ENCODE data around the gene PARP4.
A peak's percentile ranks its signal among the peaks of the same experiment; 100 is the strongest.
"Not testable (repeated sequence)": the region's sequence is repeated elsewhere in the genome, so short reads cannot be mapped to it uniquely, and the experiment has no call there.

PARP4 gene

GRCh38 chr13:24529478-24529877 is 16.9 kb upstream of the PARP4 start:
- no peak overlapping the region for H3K9ac ChIP-seq (ENCODE audit: low read depth in 1 of 2, low read length in 2 of 2)
- H3K4me1 ChIP-seq (ENCODE audit: control insufficient read depth in 1 of 2, insufficient read depth in 2 of 2, low read length in 2 of 2): no peaks in the 10 kb centered on the region
- no peaks in the 10 kb centered on the region for H3K36me3 ChIP-seq (ENCODE audit: control insufficient read depth in 1 of 2, insufficient read depth in 2 of 2, low read length in 2 of 2)
- no peak overlapping the region for H3K4me3 ChIP-seq (ENCODE audit: low read depth in 1 of 2, low read length in 2 of 2)
- peaks cover 0 to 3% of the 10 kb centered on the region in 2 donors for H3K27me3 ChIP-seq (ENCODE audit: control insufficient read depth in 1 of 2, insufficient read depth in 2 of 2, low read length in 2 of 2)
- H3K27ac ChIP-seq (ENCODE audit: low read depth, low read length): no peak overlapping the region
- H3K9me3 ChIP-seq (ENCODE audit: control insufficient read depth in 1 of 2, low read length in 2 of 2): no peaks in the 10 kb centered on the region

- Histone ChIP-seq H3K27ac (ENCODE audit: low read depth, low read length) (no peak overlapping the region), H3K9me3 (ENCODE audit: control insufficient read depth in 1 of 2, low read length in 2 of 2) (no peaks in the 10 kb centered on the region), H3K9ac (ENCODE audit: low read depth in 1 of 2, low read length in 2 of 2) (no peak overlapping the region), H3K4me3 (ENCODE audit: low read depth in 1 of 2, low read length in 2 of 2) (no peak overlapping the region), H3K27me3 (ENCODE audit: control insufficient read depth in 1 of 2, insufficient read depth in 2 of 2, low read length in 2 of 2) (peaks cover 0 to 3% of the 10 kb centered on the region in 2 donors), H3K36me3 (ENCODE audit: control insufficient read depth in 1 of 2, insufficient read depth in 2 of 2, low read length in 2 of 2) (no peaks in the 10 kb centered on the region), H3K4me1 (ENCODE audit: control insufficient read depth in 1 of 2, insufficient read depth in 2 of 2, low read length in 2 of 2) (no peaks in the 10 kb centered on the region)
Observed at GRCh38 chr13:24528816-24529398, 16.3 kb upstream of the PARP4 start.

GRCh38 chr13:24527266-24527775 is 14.7 kb upstream of the PARP4 start:
- no peak overlapping the region for H3K4me3 ChIP-seq (ENCODE audit: low read depth in 1 of 2, low read length in 2 of 2)
- H3K4me1 ChIP-seq (ENCODE audit: control insufficient read depth in 1 of 2, insufficient read depth in 2 of 2, low read length in 2 of 2): no peaks in the 10 kb centered on the region
- peaks cover 0 to 3% of the 10 kb centered on the region in 2 donors for H3K27me3 ChIP-seq (ENCODE audit: control insufficient read depth in 1 of 2, insufficient read depth in 2 of 2, low read length in 2 of 2)
- no peak overlapping the region for H3K9ac ChIP-seq (ENCODE audit: low read depth in 1 of 2, low read length in 2 of 2)
- H3K9me3 ChIP-seq (ENCODE audit: control insufficient read depth in 1 of 2, low read length in 2 of 2): no peaks in the 10 kb centered on the region
- no peak overlapping the region for H3K27ac ChIP-seq (ENCODE audit: low read depth, low read length)
- no peaks in the 10 kb centered on the region for H3K36me3 ChIP-seq (ENCODE audit: control insufficient read depth in 1 of 2, insufficient read depth in 2 of 2, low read length in 2 of 2)

GRCh38 chr13:24520733-24521132 is 8.2 kb upstream of the PARP4 start:
- Histone ChIP-seq H3K9me3 (ENCODE audit: control insufficient read depth in 1 of 2, low read length in 2 of 2) (no peaks in the 10 kb centered on the region), H3K27me3 (ENCODE audit: control insufficient read depth in 1 of 2, insufficient read depth in 2 of 2, low read length in 2 of 2) (no peaks in the 10 kb centered on the region), H3K4me1 (ENCODE audit: control insufficient read depth in 1 of 2, insufficient read depth in 2 of 2, low read length in 2 of 2) (no peaks in the 10 kb centered on the region), H3K36me3 (ENCODE audit: control insufficient read depth in 1 of 2, insufficient read depth in 2 of 2, low read length in 2 of 2) (no peaks in the 10 kb centered on the region), H3K27ac (ENCODE audit: low read depth, low read length) (no peak overlapping the region), H3K4me3 (ENCODE audit: low read depth in 1 of 2, low read length in 2 of 2) (no peak overlapping the region), H3K9ac (ENCODE audit: low read depth in 1 of 2, low read length in 2 of 2) (no peak overlapping the region)

- Histone ChIP-seq H3K4me1 (ENCODE audit: control insufficient read depth in 1 of 2, insufficient read depth in 2 of 2, low read length in 2 of 2) (no peaks in the 10 kb centered on the region), H3K9ac (ENCODE audit: low read depth in 1 of 2, low read length in 2 of 2) (no peak overlapping the region), H3K27ac (ENCODE audit: low read depth, low read length) (no peak overlapping the region), H3K4me3 (ENCODE audit: low read depth in 1 of 2, low read length in 2 of 2) (no peak overlapping the region), H3K9me3 (ENCODE audit: control insufficient read depth in 1 of 2, low read length in 2 of 2) (no peaks in the 10 kb centered on the region), H3K27me3 (ENCODE audit: control insufficient read depth in 1 of 2, insufficient read depth in 2 of 2, low read length in 2 of 2) (no peaks in the 10 kb centered on the region), H3K36me3 (ENCODE audit: control insufficient read depth in 1 of 2, insufficient read depth in 2 of 2, low read length in 2 of 2) (no peaks in the 10 kb centered on the region)
Observed at GRCh38 chr13:24516919-24517318, 4.3 kb upstream of the PARP4 start.

GRCh38 chr13:24512908-24513213 is 283 bp upstream of the PARP4 start:
- Histone ChIP-seq H3K27ac (ENCODE audit: low read depth, low read length) (peak overlapping the region; percentile 96), H3K9ac (ENCODE audit: low read depth in 1 of 2, low read length in 2 of 2) (peak overlapping the region; percentile 83 to 92)

GRCh38 chr13:24511816-24512196 is 772 bp downstream of the PARP4 start:
- Histone ChIP-seq H3K9me3 (ENCODE audit: control insufficient read depth in 1 of 2, low read length in 2 of 2) (no peaks in the 10 kb centered on the region), H3K27ac (ENCODE audit: low read depth, low read length) (peak overlapping the region; percentile 96), H3K4me3 (ENCODE audit: low read depth in 1 of 2, low read length in 2 of 2) (peak overlapping the region; percentile 82 to 89), H3K4me1 (ENCODE audit: control insufficient read depth in 1 of 2, insufficient read depth in 2 of 2, low read length in 2 of 2) (peaks cover 0 to 14% of the 10 kb centered on the region in 2 donors), H3K9ac (ENCODE audit: low read depth in 1 of 2, low read length in 2 of 2) (peak overlapping the region; percentile 83 to 92), H3K27me3 (ENCODE audit: control insufficient read depth in 1 of 2, insufficient read depth in 2 of 2, low read length in 2 of 2) (no peaks in the 10 kb centered on the region), H3K36me3 (ENCODE audit: control insufficient read depth in 1 of 2, insufficient read depth in 2 of 2, low read length in 2 of 2) (peaks cover 4 to 11% of the 10 kb centered on the region in 2 donors)

More at GRCh38 chr13:24512908-24513213, 283 bp upstream of the PARP4 start:
- Histone ChIP-seq H3K36me3 (ENCODE audit: control insufficient read depth in 1 of 2, insufficient read depth in 2 of 2, low read length in 2 of 2) (peaks cover 4% of the 10 kb centered on the region in 2 donors), H3K9me3 (ENCODE audit: control insufficient read depth in 1 of 2, low read length in 2 of 2) (no peaks in the 10 kb centered on the region), H3K4me1 (ENCODE audit: control insufficient read depth in 1 of 2, insufficient read depth in 2 of 2, low read length in 2 of 2) (peaks cover 0 to 14% of the 10 kb centered on the region in 2 donors), H3K27me3 (ENCODE audit: control insufficient read depth in 1 of 2, insufficient read depth in 2 of 2, low read length in 2 of 2) (no peaks in the 10 kb centered on the region), H3K4me3 (ENCODE audit: low read depth in 1 of 2, low read length in 2 of 2) (peak overlapping the region; percentile 82 to 89)

- H3K9me3 ChIP-seq (ENCODE audit: control insufficient read depth in 1 of 2, low read length in 2 of 2): no peaks in the 10 kb centered on the region
- peak overlapping the region; percentile 83 to 92 for H3K9ac ChIP-seq (ENCODE audit: low read depth in 1 of 2, low read length in 2 of 2)
- peaks cover 4 to 12% of the 10 kb centered on the region in 2 donors for H3K36me3 ChIP-seq (ENCODE audit: control insufficient read depth in 1 of 2, insufficient read depth in 2 of 2, low read length in 2 of 2)
- H3K27me3 ChIP-seq (ENCODE audit: control insufficient read depth in 1 of 2, insufficient read depth in 2 of 2, low read length in 2 of 2): no peaks in the 10 kb centered on the region
- H3K4me3 ChIP-seq (ENCODE audit: low read depth in 1 of 2, low read length in 2 of 2): peak overlapping the region; percentile 82 to 89
- peaks cover 0 to 14% of the 10 kb centered on the region in 2 donors for H3K4me1 ChIP-seq (ENCODE audit: control insufficient read depth in 1 of 2, insufficient read depth in 2 of 2, low read length in 2 of 2)
- H3K27ac ChIP-seq (ENCODE audit: low read depth, low read length): peak overlapping the region; percentile 96
Observed at GRCh38 chr13:24511019-24511815, 1.4 kb downstream of the PARP4 start.

GRCh38 chr13:24506698-24507335 is 5.8 kb downstream of the PARP4 start:
- no peak overlapping the region for H3K27ac ChIP-seq (ENCODE audit: low read depth, low read length)
- H3K27me3 ChIP-seq (ENCODE audit: control insufficient read depth in 1 of 2, insufficient read depth in 2 of 2, low read length in 2 of 2): no peaks in the 10 kb centered on the region
- H3K9ac ChIP-seq (ENCODE audit: low read depth in 1 of 2, low read length in 2 of 2): no peak overlapping the region
- no peak overlapping the region for H3K4me3 ChIP-seq (ENCODE audit: low read depth in 1 of 2, low read length in 2 of 2)
- peaks cover 4 to 21% of the 10 kb centered on the region in 2 donors for H3K36me3 ChIP-seq (ENCODE audit: control insufficient read depth in 1 of 2, insufficient read depth in 2 of 2, low read length in 2 of 2)
- no peaks in the 10 kb centered on the region for H3K9me3 ChIP-seq (ENCODE audit: control insufficient read depth in 1 of 2, low read length in 2 of 2)
- H3K4me1 ChIP-seq (ENCODE audit: control insufficient read depth in 1 of 2, insufficient read depth in 2 of 2, low read length in 2 of 2): peaks cover 8 to 20% of the 10 kb centered on the region in 2 donors

GRCh38 chr13:24506283-24506682 is 6.3 kb downstream of the PARP4 start:
- peaks cover 8 to 18% of the 10 kb centered on the region in 2 donors for H3K4me1 ChIP-seq (ENCODE audit: control insufficient read depth in 1 of 2, insufficient read depth in 2 of 2, low read length in 2 of 2)
- H3K27ac ChIP-seq (ENCODE audit: low read depth, low read length); H3K4me3 ChIP-seq (ENCODE audit: low read depth in 1 of 2, low read length in 2 of 2); H3K9me3 ChIP-seq (ENCODE audit: control insufficient read depth in 1 of 2, low read length in 2 of 2); H3K27me3 ChIP-seq (ENCODE audit: control insufficient read depth in 1 of 2, insufficient read depth in 2 of 2, low read length in 2 of 2); H3K9ac ChIP-seq (ENCODE audit: low read depth in 1 of 2, low read length in 2 of 2): not testable (repeated sequence)
- H3K36me3 ChIP-seq (ENCODE audit: control insufficient read depth in 1 of 2, insufficient read depth in 2 of 2, low read length in 2 of 2): peaks cover 4 to 25% of the 10 kb centered on the region in 2 donors
